GM12872 (cell line): Measurements from ENCODE around the gene FGG.

Experiments used
- TF ChIP-seq, protein P1 (sequence below): IDR thresholded peaks from 3 replicates; pipeline ENCODE4 v1.5.1; 2011; ENCODE audit warnings: low read depth, mild to moderate bottlenecking, low read length, moderate library complexity; ENCODE audit not compliant: insufficient read depth

Gene FGG

DNA sequence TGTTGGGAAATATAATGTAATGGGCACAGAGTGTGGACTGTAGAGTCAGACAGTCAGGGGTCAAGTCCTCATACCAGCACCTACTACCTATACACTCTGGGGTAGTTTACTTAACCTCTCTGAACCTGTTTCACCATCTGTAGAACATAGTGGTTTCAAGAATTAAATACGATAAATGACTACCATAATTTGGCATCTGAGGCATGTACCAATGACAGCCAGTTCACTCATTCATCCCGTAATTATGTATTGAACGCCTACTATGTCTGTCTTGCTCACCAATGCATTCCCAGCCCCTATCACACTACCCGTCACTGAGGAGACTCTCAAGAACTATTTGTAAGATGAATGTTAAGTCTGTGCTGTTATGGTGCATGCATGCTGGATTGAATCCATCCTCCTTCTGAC, 51.6 kb downstream of the FGG start:
- TF ChIP-seq, protein P1, sequence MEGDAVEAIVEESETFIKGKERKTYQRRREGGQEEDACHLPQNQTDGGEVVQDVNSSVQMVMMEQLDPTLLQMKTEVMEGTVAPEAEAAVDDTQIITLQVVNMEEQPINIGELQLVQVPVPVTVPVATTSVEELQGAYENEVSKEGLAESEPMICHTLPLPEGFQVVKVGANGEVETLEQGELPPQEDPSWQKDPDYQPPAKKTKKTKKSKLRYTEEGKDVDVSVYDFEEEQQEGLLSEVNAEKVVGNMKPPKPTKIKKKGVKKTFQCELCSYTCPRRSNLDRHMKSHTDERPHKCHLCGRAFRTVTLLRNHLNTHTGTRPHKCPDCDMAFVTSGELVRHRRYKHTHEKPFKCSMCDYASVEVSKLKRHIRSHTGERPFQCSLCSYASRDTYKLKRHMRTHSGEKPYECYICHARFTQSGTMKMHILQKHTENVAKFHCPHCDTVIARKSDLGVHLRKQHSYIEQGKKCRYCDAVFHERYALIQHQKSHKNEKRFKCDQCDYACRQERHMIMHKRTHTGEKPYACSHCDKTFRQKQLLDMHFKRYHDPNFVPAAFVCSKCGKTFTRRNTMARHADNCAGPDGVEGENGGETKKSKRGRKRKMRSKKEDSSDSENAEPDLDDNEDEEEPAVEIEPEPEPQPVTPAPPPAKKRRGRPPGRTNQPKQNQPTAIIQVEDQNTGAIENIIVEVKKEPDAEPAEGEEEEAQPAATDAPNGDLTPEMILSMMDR = no peak

DNA sequence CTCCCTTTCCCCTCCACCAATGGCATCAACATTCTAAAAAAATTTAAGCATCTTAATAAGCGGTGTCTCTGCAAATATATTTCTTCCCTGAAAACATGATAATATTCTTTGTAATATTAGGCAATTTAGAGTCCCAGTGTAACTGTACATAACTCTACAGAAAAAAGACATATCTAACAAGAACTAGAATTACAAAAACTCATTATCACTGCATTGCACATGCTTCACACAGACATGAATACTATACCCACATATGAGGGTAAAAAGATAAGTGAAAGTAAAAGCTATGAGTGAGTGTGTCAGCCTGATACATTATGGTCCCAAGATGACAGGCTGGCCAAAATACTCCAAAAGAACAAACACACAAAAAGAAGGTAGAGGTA, 52.0 kb downstream of the FGG start:
- TF ChIP-seq, protein P1 = no peak

DNA sequence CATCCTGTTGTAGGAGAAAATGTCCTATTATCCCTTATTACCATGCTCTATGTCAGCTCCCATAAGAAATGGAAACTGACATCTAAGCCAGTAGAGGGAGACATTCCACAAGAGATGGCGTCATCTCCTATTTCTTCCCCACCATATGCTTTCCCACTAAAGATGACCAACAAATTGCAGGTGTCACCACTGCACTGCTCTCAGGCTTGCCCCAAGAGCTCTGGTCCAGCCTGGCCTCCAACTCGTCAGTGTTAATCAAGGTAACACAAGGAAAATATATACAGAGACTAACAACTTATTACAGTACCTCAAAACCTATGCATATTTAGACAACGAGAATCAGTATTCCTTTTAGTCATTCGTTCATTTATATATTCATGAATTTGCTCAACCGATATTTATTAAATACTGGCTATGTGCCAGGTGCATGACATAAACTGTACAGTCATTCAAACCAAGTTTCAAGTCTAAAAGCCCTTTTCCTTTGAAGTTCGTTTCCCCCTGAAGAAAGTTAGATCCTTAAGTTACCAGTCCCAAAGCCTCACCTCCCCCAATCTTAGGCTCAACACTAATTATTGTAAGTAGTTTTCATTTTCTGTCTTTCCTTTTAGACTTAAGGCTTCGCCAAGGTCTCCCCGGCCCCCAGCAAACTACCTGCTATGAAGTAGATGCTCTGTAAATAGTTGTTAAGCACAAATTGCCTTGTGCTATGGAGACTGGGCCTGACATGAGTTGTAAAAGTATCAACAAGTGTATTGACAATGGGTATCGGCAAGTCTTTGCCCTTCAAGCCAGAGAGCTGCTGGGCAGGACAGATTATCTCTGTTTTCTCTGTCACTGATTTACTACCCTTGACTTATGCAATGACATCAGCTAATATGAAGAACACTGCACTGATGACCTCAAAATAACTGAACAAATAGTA, 52.7 kb downstream of the FGG start:
- TF ChIP-seq, protein P1 = peak; percentile 61

DNA sequence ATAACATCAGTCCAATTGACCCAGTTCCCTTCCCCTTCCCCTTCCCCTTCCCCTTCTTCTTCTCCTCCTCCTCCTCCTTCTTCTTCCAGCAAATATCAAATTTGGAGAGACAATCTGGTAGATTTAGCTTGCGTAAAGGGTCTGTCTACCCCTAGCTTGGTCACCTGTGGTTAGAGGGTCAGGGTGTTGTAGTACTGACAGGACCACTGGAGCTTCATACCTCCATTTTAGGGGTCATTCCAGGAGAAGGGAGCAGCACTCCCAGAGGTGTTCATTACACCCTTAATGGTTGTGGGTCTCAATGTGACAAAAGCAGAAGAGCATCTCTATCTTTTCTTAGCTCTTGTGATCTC, 53.3 kb downstream of the FGG start:
- TF ChIP-seq, protein P1 = no peak
